ENCODE measurements around the gene NCAPD3. TPM values are rescaled to one million over a fixed set of nuclear protein-coding genes. Genes with fewer than 3 reads are reported as not detected.

The NCAPD3 gene
- total RNA-seq, 1 experiment from 2014 or later: 49.6 TPM

GRCh38 chr11:134176284-134176683, 47.5 kb downstream of the NCAPD3 start:
- CTCF ChIA-PET: no interaction called here
- no peaks in the 10 kb centered on the region for H3F3A ChIP-seq (ENCODE audit: insufficient read depth, low read depth)
- no peak overlapping the region for H3K4me2 ChIP-seq
- intact Hi-C loops (cut with micrococcal nuclease; ENCODE audit: unreplicated experiment): no loop called here
- H3K9me2 ChIP-seq (ENCODE audit: insufficient read depth): no peaks in the 10 kb centered on the region
- POLR2A ChIA-PET (ENCODE audit: unreplicated experiment): interaction anchor here (0.6 kb wide), 1 partner anchor 203 kb away, joined by 4 read pairs; no protein-coding TSS in a partner anchor
- H3K79me2 ChIP-seq (ENCODE audit: low read depth): no peaks in the 10 kb centered on the region
- H3K9me3 ChIP-seq (ENCODE audit: insufficient read depth, low read depth): no peaks in the 10 kb centered on the region
- DNase-seq: no peak
- H3K4me3 ChIP-seq: no peak overlapping the region
- H3K4me1 ChIP-seq (replicated peaks; ENCODE audit: insufficient read depth): no peaks in the 10 kb centered on the region
- no peaks in the 10 kb centered on the region for H4K20me1 ChIP-seq (ENCODE audit: insufficient read depth)
- no peak overlapping the region for H3K27ac ChIP-seq
- BruUV-seq (replicated peaks): no TSS peak
- no peaks in the 10 kb centered on the region for H3K27me3 ChIP-seq (ENCODE audit: insufficient read depth, low read depth)
- peaks cover 10% of the 10 kb centered on the region; the same call in 1 of the 2 replicates for H3K36me3 ChIP-seq (ENCODE audit: low read depth)
- TF ChIP-seq EZH2 (IDR thresholded peaks at IDR 0.05; ENCODE audit: low read depth): no peak
- TF ChIP-seq CTCF (conservative IDR thresholded peaks at IDR 0.05): no peak
- H2AFZ ChIP-seq: no peak overlapping the region

- TF ChIP-seq EZH2 (IDR thresholded peaks at IDR 0.05; ENCODE audit: low read depth) (no peak), CTCF (conservative IDR thresholded peaks at IDR 0.05) (no peak)
- CTCF ChIA-PET: no interaction called here
- no peaks in the 10 kb centered on the region for H3K79me2 ChIP-seq (ENCODE audit: low read depth)
- no peaks in the 10 kb centered on the region for H4K20me1 ChIP-seq (ENCODE audit: insufficient read depth)
- H3F3A ChIP-seq (ENCODE audit: insufficient read depth, low read depth): no peaks in the 10 kb centered on the region
- DNase-seq: no peak
- H3K27me3 ChIP-seq (ENCODE audit: insufficient read depth, low read depth): no peaks in the 10 kb centered on the region
- H3K4me2 ChIP-seq: no peak overlapping the region
- POLR2A ChIA-PET (ENCODE audit: unreplicated experiment): no interaction called here
- no peaks in the 10 kb centered on the region for H3K9me2 ChIP-seq (ENCODE audit: insufficient read depth)
- no peak overlapping the region for H3K4me3 ChIP-seq
- no peaks in the 10 kb centered on the region for H3K9me3 ChIP-seq (ENCODE audit: insufficient read depth, low read depth)
- H3K4me1 ChIP-seq (replicated peaks; ENCODE audit: insufficient read depth): no peaks in the 10 kb centered on the region
- peaks cover 19% of the 10 kb centered on the region for H3K36me3 ChIP-seq (ENCODE audit: low read depth)
- no TSS peak for BruUV-seq (replicated peaks)
- intact Hi-C loops (cut with micrococcal nuclease; ENCODE audit: unreplicated experiment): no loop called here
- no peak overlapping the region for H2AFZ ChIP-seq
- H3K27ac ChIP-seq: no peak overlapping the region
These were observed 50.5 kb downstream of the NCAPD3 start for GRCh38 chr11:134173296-134173695.

- Histone ChIP-seq H2AFZ (no peak overlapping the region), H3K4me2 (no peak overlapping the region), H3K9me3 (ENCODE audit: insufficient read depth, low read depth) (no peaks in the 10 kb centered on the region), H3K9me2 (ENCODE audit: insufficient read depth) (no peaks in the 10 kb centered on the region), H3K27ac (no peak overlapping the region), H3K27me3 (ENCODE audit: insufficient read depth, low read depth) (no peaks in the 10 kb centered on the region), H3K4me1 (replicated peaks; ENCODE audit: insufficient read depth) (no peaks in the 10 kb centered on the region), H3K79me2 (ENCODE audit: low read depth) (no peaks in the 10 kb centered on the region), H3K36me3 (ENCODE audit: low read depth) (peaks cover 13% of the 10 kb centered on the region), H3F3A (ENCODE audit: insufficient read depth, low read depth) (no peaks in the 10 kb centered on the region), H4K20me1 (ENCODE audit: insufficient read depth) (no peaks in the 10 kb centered on the region), H3K4me3 (no peak overlapping the region)
- CTCF ChIA-PET: no interaction called here
- BruUV-seq (replicated peaks): no TSS peak
- DNase-seq: no peak
- intact Hi-C loops (cut with micrococcal nuclease; ENCODE audit: unreplicated experiment): no loop called here
- TF ChIP-seq CTCF (conservative IDR thresholded peaks at IDR 0.05) (no peak), EZH2 (IDR thresholded peaks at IDR 0.05; ENCODE audit: low read depth) (no peak)
- POLR2A ChIA-PET (ENCODE audit: unreplicated experiment): no interaction called here
These were observed 51.8 kb downstream of the NCAPD3 start for GRCh38 chr11:134171951-134172350.
